HEK293T (cell line): ENCODE data around the gene VILL.

Experiments used
- ARNT ChIP-seq: fragments of 450-650 bp; IDR thresholded peaks from 2 replicates; pipeline ENCODE4 v1.6.1; 2017; ENCODE audit warnings: mild to moderate bottlenecking
- FOXM1 ChIP-seq: fragments of 450-650 bp; IDR thresholded peaks from 2 replicates; pipeline ENCODE4 v1.6.1; 2017; ENCODE audit warnings: mild to moderate bottlenecking, borderline replicate concordance
- PKNOX1 ChIP-seq: fragments of 450-650 bp; IDR thresholded peaks from 2 replicates; pipeline ENCODE4 v1.6.1; 2016
- SP1 ChIP-seq: fragments of 450-650 bp; IDR thresholded peaks from 2 replicates; pipeline ENCODE4 v1.6.1; 2017

GRCh38 chr3:38016847-38017444, 26.4 kb downstream of the VILL start:
- TF ChIP-seq FOXM1 (no peak), SP1 (no peak), PKNOX1 (no peak), ARNT (no peak)
